ENCODE measurements around the gene ASIC2.

The ASIC2 gene

DNA sequence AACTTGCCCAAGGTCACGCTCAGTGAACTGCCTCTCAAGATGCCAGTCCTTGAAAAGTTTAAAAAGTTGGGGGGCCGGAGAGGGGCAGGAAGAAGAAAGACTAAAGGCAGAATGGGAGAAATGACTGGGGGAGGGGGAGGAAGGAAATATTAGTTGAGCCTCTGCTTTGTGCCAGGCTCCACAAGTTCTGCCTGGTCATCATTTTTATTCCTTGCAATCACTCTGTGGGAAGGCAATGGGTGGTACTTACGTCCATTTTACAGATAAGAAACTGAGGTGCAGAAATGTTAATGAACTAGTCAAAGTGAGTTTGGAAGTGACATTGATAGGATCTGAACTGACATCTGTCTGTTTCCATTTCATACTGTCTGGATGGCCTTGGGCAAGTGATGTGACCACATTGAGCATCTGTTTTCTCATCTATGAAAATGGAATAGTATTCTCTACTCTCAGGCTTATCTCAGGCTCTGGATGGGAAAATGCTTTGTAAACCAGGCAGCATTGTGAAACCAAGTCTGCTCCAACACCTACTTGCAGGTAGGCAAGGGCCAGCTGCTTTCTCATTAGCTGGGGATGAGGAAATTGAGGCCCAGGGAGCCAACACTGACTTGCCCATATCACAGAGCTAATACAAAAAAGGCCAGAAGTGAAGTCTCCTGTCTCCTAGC is 19.2 kb downstream of the ASIC2 start:
- no peak for TF ChIP-seq GATA1 (IDR thresholded peaks at IDR 0.05; ENCODE audit: low read depth, low read length)
- TF ChIP-seq POLR2A (IDR thresholded peaks at IDR 0.05; ENCODE audit: low read length) = no peak
- no peak for DNase-seq

GRCh38 chr17:33273271-33273670 is 19.8 kb downstream of the ASIC2 start:
- TF ChIP-seq POLR2A (IDR thresholded peaks at IDR 0.05; ENCODE audit: low read length) = no peak
- TF ChIP-seq GATA1 (IDR thresholded peaks at IDR 0.05; ENCODE audit: low read depth, low read length) = no peak
- no peak for DNase-seq

DNA sequence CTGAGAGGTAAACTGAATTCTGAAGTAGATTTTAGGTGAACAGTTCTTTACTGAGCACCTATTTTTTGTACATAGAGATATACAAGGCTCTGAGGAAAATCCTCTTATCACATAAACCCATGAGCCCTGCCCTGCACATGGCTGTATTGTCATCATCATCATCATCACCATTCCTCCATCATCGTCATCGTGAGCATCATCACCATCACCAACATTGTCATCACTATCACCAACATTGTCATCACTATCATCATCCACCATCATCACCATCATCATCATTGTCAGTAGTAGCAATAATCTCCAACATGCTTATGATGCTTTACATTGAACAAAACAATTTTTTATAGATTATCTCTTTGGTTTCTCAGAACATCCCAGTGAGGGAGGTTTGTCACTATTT is 20.7 kb downstream of the ASIC2 start:
- no peak for DNase-seq
- TF ChIP-seq POLR2A (IDR thresholded peaks at IDR 0.05; ENCODE audit: low read length) (no peak), GATA1 (IDR thresholded peaks at IDR 0.05; ENCODE audit: low read depth, low read length) (no peak)

GRCh38 chr17:33269337-33270060 is 23.6 kb downstream of the ASIC2 start:
- TF ChIP-seq POLR2A (IDR thresholded peaks at IDR 0.05; ENCODE audit: low read length) = no peak
- TF ChIP-seq GATA1 (IDR thresholded peaks at IDR 0.05; ENCODE audit: low read depth, low read length) = no peak
- no peak for DNase-seq

- TF ChIP-seq GATA1 (IDR thresholded peaks at IDR 0.05; ENCODE audit: low read depth, low read length) (no peak), POLR2A (IDR thresholded peaks at IDR 0.05; ENCODE audit: low read length) (no peak)
- DNase-seq = no peak
These were observed 25.1 kb downstream of the ASIC2 start for GRCh38 chr17:33267851-33268548.

- TF ChIP-seq GATA1 (IDR thresholded peaks at IDR 0.05; ENCODE audit: low read depth, low read length) (no peak), POLR2A (IDR thresholded peaks at IDR 0.05; ENCODE audit: low read length) (no peak)
- no peak for DNase-seq
These were observed 25.8 kb downstream of the ASIC2 start for GRCh38 chr17:33267271-33267790.

- TF ChIP-seq POLR2A (IDR thresholded peaks at IDR 0.05; ENCODE audit: low read length) = no peak
- TF ChIP-seq GATA1 (IDR thresholded peaks at IDR 0.05; ENCODE audit: low read depth, low read length) = no peak
These were observed 26.5 kb downstream of the ASIC2 start for GRCh38 chr17:33266611-33267010.

GRCh38 chr17:33266116-33266515 is 27.0 kb downstream of the ASIC2 start:
- DNase-seq = no peak
- TF ChIP-seq GATA1 (IDR thresholded peaks at IDR 0.05; ENCODE audit: low read depth, low read length) = no peak
- TF ChIP-seq POLR2A (IDR thresholded peaks at IDR 0.05; ENCODE audit: low read length) = no peak

More at GRCh38 chr17:33266611-33267010, 26.5 kb downstream of the ASIC2 start:
- no peak for DNase-seq

GRCh38 chr17:33263396-33263795 is 29.7 kb downstream of the ASIC2 start:
- DNase-seq = no peak
- TF ChIP-seq POLR2A (IDR thresholded peaks at IDR 0.05; ENCODE audit: low read length) = no peak
- TF ChIP-seq GATA1 (IDR thresholded peaks at IDR 0.05; ENCODE audit: low read depth, low read length) = no peak

DNA sequence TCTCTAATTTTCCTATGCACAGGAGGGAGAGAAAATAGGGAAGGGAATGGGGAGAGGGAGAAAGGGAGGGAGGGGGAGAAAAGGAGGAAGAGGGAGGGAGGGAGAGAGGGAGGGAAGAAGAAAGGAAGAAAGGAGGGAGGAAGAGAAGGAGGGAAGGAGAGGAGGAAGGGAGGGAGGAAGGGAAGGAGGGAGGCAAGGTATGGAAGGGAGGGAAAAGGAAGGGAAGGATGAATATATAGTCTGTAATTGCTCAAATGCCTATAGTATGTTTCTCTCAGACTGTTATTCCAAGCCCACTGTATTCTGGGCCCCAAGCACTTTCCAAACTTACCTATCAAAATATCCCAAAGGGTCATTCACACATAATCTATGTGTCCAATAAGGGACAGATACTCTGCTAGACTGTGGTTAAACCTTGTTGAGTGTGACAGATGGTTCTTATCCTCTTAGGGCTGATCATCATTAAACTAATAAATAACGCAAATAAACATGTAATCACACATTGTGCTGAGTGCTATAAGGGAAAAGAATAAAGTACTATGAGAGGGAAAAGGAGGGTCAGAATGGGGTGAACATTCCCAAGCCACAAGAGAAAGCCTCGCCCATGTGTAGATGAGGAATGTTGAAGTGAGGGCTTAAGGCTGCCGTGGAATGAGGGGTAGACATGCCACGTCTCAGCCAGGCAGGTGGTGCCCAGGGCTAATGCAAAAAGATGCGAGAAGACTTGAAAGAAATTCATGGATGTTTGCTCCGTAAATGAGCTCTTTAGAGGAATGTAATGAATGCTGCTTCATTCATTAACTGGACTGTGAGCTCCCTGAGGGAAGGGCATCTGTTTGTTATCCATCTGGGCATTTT is 30.6 kb downstream of the ASIC2 start:
- no peak for DNase-seq
- TF ChIP-seq GATA1 (IDR thresholded peaks at IDR 0.05; ENCODE audit: low read depth, low read length) = no peak
- no peak for TF ChIP-seq POLR2A (IDR thresholded peaks at IDR 0.05; ENCODE audit: low read length)

DNA sequence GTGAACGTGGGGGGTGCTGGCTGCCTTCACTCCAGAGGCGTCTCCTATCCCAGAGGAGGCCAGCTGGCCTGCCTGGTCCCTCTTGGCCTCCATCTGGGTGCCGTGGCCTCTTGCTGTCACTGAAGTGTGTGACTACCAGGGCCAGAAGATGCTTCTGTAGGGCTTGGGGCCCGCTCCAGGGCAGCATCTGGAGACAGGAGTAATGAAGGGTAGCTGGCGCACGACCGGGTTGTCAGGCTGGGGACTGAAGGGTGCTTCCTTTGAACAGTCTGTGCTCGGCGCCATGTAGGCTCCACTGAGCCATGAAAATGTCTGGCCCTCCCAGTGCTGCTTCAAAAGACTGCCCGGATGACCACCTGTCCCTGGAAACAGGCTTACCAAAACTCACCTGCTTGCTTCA is 31.3 kb downstream of the ASIC2 start:
- DNase-seq = no peak
- TF ChIP-seq GATA1 (IDR thresholded peaks at IDR 0.05; ENCODE audit: low read depth, low read length) (no peak), POLR2A (IDR thresholded peaks at IDR 0.05; ENCODE audit: low read length) (no peak)

- no peak for DNase-seq
- TF ChIP-seq POLR2A (IDR thresholded peaks at IDR 0.05; ENCODE audit: low read length) (no peak), GATA1 (IDR thresholded peaks at IDR 0.05; ENCODE audit: low read depth, low read length) (no peak)
These were observed 32.5 kb downstream of the ASIC2 start for GRCh38 chr17:33260638-33261037.

DNA sequence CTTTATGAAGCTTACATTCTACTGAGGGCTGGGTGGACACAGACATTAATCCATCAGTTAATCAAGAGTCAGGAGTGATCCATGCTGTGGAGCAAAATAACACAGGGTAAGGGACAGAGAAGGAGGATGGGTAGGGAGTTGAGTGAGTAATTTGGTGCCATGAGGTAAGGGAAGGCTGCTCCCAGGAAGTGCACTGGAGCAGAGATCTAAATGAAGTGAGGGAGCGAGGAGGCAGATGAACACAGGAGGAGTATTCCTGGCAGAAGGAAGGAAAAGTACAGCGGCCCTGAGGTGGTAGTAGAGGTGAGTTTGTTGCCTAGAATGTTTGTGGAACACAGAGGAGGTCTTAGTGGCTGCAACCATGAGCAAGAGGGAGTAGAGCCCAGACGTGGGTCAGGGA is 34.8 kb downstream of the ASIC2 start:
- DNase-seq = no peak
- TF ChIP-seq GATA1 (IDR thresholded peaks at IDR 0.05; ENCODE audit: low read depth, low read length) (no peak), POLR2A (IDR thresholded peaks at IDR 0.05; ENCODE audit: low read length) (no peak)

All from erythroblast (primary cell).